Aortic smooth muscle cell (primary cell): ENCODE data around the gene POU5F1. TPM values are rescaled to one million over a fixed set of nuclear protein-coding genes. Genes with fewer than 3 reads are reported as not detected.

Experiments
- total RNA-seq: library from RNA; depleted of rRNA; stranded (reverse); fragments of >200 nt; gene quantifications from 2 replicates; pipeline ENCODE4 v1.2.3, GENCODE V29; 2014

POU5F1 gene
- total RNA-seq: 0.12 and 0.13 TPM in 2 replicates

DNA sequence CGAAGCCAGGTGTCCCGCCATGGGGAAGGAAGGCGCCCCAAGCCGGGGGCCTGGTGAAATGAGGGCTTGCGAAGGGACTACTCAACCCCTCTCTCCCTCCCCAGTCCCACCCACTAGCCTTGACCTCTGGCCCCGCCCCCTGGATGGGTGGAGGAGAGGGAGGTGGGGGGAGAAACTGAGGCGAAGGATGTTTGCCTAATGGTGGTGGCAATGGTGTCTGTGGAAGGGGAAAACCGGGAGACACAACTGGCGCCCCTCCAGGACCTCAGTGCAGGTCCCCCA, at the start of gene POU5F1:
Gene POU5F1, minus strand, starts transcription at position 83 of the 282 bp plus-strand sequence. Its CDS starts 62 bp downstream, at position 21.

GRCh38 chr6:31158140-31158862, 12.2 kb downstream of the POU5F1 start, which contains the start of gene TCF19:
TSS of gene TCF19 (plus strand) at chr6:31158589. CDS start at chr6:31159470, 881 bp downstream.

DNA sequence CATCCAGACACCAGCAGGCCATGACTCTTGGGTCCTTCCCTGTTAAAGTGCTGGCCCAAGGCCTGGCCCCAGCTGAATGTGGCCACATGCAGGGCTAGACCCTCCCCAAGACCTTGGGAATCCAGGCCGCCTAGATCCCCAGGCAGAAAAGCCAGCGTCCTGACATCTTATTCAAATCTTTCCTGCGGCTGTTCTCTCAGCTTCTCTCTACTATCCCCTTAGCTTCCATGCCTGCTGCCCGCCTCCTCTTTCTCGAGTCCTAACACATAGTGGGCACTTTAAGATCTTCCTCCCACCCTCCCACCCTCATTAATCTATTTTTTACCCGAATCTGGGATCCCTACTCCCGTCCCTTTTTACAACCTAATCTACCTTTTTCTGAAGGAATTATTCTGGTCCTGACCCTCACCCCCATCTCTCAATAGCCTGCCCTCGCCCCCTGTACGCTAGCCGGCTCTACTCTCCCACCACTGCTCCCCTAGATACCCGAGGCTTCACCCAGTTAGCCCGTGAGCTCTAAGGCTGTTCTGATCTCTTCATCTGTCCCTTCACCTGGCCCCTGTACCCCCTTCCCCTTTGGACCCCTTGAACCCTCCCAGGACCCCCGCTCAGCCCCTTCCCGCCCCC, 12.9 kb downstream of the POU5F1 start, which contains the start of gene CCHCR1:
Gene CCHCR1, minus strand, starts transcription at position 290 of the 627 bp plus-strand sequence. Its CDS starts 202 bp downstream, at position 88.

GRCh38 chr6:31138982-31139381, 31.5 kb downstream of the POU5F1 start, which contains the start of gene PSORS1C2:
TSS of gene PSORS1C2 (minus strand) at chr6:31139066. CDS start at chr6:31139026, 40 bp downstream.

DNA sequence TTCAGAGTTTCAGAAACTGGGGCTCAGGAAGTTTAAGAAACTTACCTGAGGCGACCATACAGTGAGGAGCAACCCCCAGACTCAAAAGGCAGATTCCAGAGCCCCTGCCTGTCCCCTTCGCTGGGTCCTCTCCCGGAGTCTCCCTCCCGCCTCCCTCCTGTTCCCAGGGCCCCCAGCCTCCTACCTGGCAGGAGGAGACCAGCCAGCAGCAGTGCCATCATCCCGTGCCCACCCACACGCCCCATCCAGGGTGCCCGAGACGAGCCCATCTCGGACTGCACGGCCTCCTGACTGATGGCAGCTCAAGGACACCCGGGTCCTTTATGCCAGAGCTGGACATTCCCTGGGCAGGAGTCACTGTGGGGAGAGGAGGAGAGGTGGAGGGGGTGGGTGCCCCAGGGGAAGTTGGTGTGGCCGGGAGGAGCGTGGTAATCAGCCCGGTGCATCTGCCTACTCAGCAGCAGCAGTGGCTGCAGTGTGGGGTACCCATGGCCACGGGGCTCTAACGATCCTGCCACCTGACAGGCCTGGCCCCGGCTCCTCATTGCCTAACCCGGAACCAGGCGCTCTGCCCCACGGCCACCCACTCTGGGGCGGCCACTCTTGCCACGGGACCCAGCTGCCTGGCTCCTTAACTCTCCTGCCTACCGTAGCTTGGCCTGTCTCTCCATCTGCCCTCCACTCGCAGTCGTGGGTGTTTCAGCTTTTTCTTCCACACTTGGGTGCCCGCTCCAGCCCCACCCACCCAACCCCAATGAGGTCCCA, 50.1 kb downstream of the POU5F1 start, which contains the start of gene CDSN:
Gene CDSN, minus strand, starts transcription at position 296 of the 765 bp plus-strand sequence. Its CDS starts 27 bp downstream, at position 269.

GRCh38 chr6:31114541-31114878, 56.0 kb downstream of the POU5F1 start, which contains the start of gene PSORS1C1:
TSS of gene PSORS1C1 (plus strand) at chr6:31114800. CDS start at chr6:31129633, 14,833 bp downstream.

Other genes starting within 250 kb of the POU5F1 start
- not detected in 2 replicates for gene SFTA2, start 238.5 kb downstream of the POU5F1 start, total RNA-seq
- not detected in 2 replicates for gene MUCL3, start 229.7 kb downstream of the POU5F1 start, total RNA-seq
- gene MUC21, start 187.0 kb downstream of the POU5F1 start, total RNA-seq: not detected in 2 replicates
- gene MUC22, start 160.2 kb downstream of the POU5F1 start, total RNA-seq: not detected in 2 replicates
- gene C6orf15, start 58.1 kb downstream of the POU5F1 start, total RNA-seq: not detected in 2 replicates
- gene PSORS1C1, start 55.9 kb downstream of the POU5F1 start, total RNA-seq: 0.92 and 1.1 TPM in 2 replicates
- not detected in 2 replicates for gene CDSN, start 50.2 kb downstream of the POU5F1 start, total RNA-seq
- not detected in 2 replicates for gene PSORS1C2, start 31.6 kb downstream of the POU5F1 start, total RNA-seq
- gene CCHCR1, start 12.9 kb downstream of the POU5F1 start, total RNA-seq: 12.7 and 18.9 TPM in 2 replicates
- gene TCF19, start 12.1 kb downstream of the POU5F1 start, total RNA-seq: 13.6 and 21.4 TPM in 2 replicates
- gene HLA-C, start 101.4 kb upstream of the POU5F1 start, total RNA-seq: 121 and 270 TPM in 2 replicates
- gene HLA-B, start 186.5 kb upstream of the POU5F1 start, total RNA-seq: 361 and 423 TPM in 2 replicates
- gene MICA, start 232.9 kb upstream of the POU5F1 start, total RNA-seq: 18.3 and 28.3 TPM in 2 replicates